ENCODE results near the gene CASP1.
"Not testable (repeated sequence)": the region's sequence is repeated elsewhere in the genome, so short reads cannot be mapped to it uniquely, and the experiment has no call there.

CASP1 gene

GRCh38 chr11:105045676-105046296 is 10.8 kb upstream of the CASP1 start:
- DNase-seq, result no peak

GRCh38 chr11:105044557-105045524 is 9.9 kb upstream of the CASP1 start, which contains the start of gene CARD16:
Gene CARD16 (minus strand): TSS chr11:105045335. CDS start chr11:105045297, 38 bp downstream.
- not testable (repeated sequence) for DNase-seq

GRCh38 chr11:105042178-105042577 is 7.2 kb upstream of the CASP1 start:
- no peak for DNase-seq

- DNase-seq, result no peak
These were observed 5.8 kb upstream of the CASP1 start for GRCh38 chr11:105040703-105041102.

GRCh38 chr11:105034388-105034787 is 556 bp downstream of the CASP1 start:
- DNase-seq, result not testable (repeated sequence)

GRCh38 chr11:105033781-105034180 is 1.2 kb downstream of the CASP1 start:
- DNase-seq, result no peak

- no peak for DNase-seq
These were observed 1.6 kb downstream of the CASP1 start for GRCh38 chr11:105033343-105033742.

GRCh38 chr11:105032495-105032894 is 2.4 kb downstream of the CASP1 start:
- DNase-seq, result no peak

- DNase-seq, result no peak
These were observed 7.3 kb downstream of the CASP1 start for GRCh38 chr11:105027678-105028077.

GRCh38 chr11:105024394-105024793 is 10.6 kb downstream of the CASP1 start:
- no peak for DNase-seq

GRCh38 chr11:105023003-105023402 is 11.9 kb downstream of the CASP1 start, which contains the start of gene CASP5:
Gene CASP5 (minus strand): TSS chr11:105023168. CDS start chr11:105023136, 32 bp downstream.
- DNase-seq, result no peak

GRCh38 chr11:105022527-105022926 is 12.4 kb downstream of the CASP1 start:
- no peak for DNase-seq

- DNase-seq, result no peak
These were observed 27.5 kb downstream of the CASP1 start for GRCh38 chr11:105007463-105007862.

GRCh38 chr11:105005451-105005845 is 29.5 kb downstream of the CASP1 start:
- no peak for DNase-seq

GRCh38 chr11:105004021-105004420 is 30.9 kb downstream of the CASP1 start:
- no peak for DNase-seq

GRCh38 chr11:105003151-105003550 is 31.8 kb downstream of the CASP1 start:
- no peak for DNase-seq

GRCh38 chr11:105000797-105001196 is 34.1 kb downstream of the CASP1 start:
- no peak for DNase-seq

GRCh38 chr11:105000167-105000566 is 34.8 kb downstream of the CASP1 start:
- no peak for DNase-seq

- DNase-seq, result no peak
These were observed 35.2 kb downstream of the CASP1 start for GRCh38 chr11:104999721-105000120.

GRCh38 chr11:104997288-104997687 is 37.7 kb downstream of the CASP1 start:
- DNase-seq, result no peak

GRCh38 chr11:104995001-104995408 is 39.9 kb downstream of the CASP1 start:
- DNase-seq, result peak; percentile 96

- DNase-seq, result no peak
These were observed 42.2 kb downstream of the CASP1 start for GRCh38 chr11:104992781-104993180.

- no peak for DNase-seq
These were observed 43.0 kb downstream of the CASP1 start for GRCh38 chr11:104991994-104992393.

GRCh38 chr11:104984808-104985207 is 50.1 kb downstream of the CASP1 start:
- no peak for DNase-seq

Data from NCI-H510A treated with DMSO at 0.1 percent for 48 hours (cell line).